SU-DHL-6 (cell line): Measurements from ENCODE around the gene WNT7B.

Experiments
- CTCF ChIP-seq: fragments of 200-600 bp; sonication (generic); IDR thresholded peaks from one replicate; pipeline ENCODE4 v1.5.1; 2017; ENCODE audit warnings: antibody characterized with exemption, mild to moderate bottlenecking, low read length, moderate library complexity; ENCODE audit not compliant: insufficient read depth, poor library complexity, severe bottlenecking
- EZH2phosphoT487 ChIP-seq: fragments of 200-600 bp; sonication (generic), shearing (Covaris generic); conservative IDR thresholded peaks from 2 replicates; pipeline ENCODE4 v1.6.1; 2018; ENCODE audit warnings: mild to moderate bottlenecking, antibody characterized with exemption, low read length, moderate library complexity, mixed read lengths

- TF ChIP-seq CTCF (no peak), EZH2phosphoT487 (no peak)
Measured at GRCh38 chr22:46000081-46001027, 23.4 kb upstream of the WNT7B start.
